ENCODE results near the gene PTPRT.
"Not testable (repeated sequence)": the region's sequence is repeated elsewhere in the genome, so short reads cannot be mapped to it uniquely, and the experiment has no call there.

Gene PTPRT

DNA sequence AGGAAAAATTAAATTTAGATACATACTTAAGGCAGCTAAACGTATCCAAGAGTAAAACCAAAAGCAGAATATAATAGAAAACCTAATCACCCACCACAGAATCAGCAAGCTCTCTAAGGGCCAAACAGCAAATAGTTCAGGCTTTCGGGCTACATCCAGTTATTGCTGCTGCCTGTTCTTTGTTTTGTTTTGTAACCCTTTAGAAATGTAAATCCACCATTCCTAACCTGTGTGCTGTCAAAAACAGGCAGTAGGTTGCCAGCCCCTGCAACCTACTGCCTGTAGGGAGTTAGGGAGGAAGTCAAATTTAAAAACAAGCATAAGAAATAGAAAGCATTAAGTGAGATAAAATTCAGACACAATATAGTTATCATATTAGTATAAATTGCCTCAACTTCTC, 225.9 kb downstream of the PTPRT start:
- DNase-seq, result no peak

- no peak for DNase-seq
Measured at GRCh38 chr20:42961771-42962170, 227.9 kb downstream of the PTPRT start.

GRCh38 chr20:42959996-42960395, 229.7 kb downstream of the PTPRT start:
- no peak for DNase-seq

DNA sequence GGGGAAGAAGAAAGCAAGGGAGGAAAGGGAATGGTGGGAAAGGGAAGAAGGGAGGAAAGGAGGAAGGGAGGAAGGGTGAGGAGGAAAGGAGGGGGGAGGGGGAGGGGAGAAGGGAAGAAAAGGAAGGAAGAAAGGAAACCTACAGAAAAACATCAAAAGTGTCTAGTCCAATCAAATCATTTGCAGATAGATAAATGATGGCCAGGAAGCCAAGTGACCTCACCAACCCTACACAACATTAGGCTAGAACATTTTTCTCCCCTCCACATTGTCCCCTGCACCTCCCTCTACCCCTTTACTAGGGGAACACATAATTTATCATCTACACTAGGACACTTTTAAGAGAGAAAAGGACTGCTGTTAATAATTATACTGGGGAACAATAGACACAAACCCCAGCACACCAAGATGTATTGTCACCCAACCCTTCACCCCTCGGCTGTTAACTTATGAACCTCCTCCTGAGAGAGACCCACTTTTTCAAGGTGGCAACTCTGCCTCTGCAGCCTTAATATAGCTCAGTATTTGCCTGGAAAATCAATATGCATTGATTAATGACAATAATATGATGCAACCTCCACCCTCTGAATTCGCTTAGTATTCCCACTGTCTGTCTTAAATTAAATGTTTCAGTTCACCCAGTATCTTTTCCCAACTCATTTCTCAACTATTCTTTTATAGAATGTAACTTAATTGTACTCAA, 231.2 kb downstream of the PTPRT start:
- DNase-seq, result no peak

- DNase-seq, result no peak
Measured at GRCh38 chr20:42957704-42958095, 232.0 kb downstream of the PTPRT start.

DNA sequence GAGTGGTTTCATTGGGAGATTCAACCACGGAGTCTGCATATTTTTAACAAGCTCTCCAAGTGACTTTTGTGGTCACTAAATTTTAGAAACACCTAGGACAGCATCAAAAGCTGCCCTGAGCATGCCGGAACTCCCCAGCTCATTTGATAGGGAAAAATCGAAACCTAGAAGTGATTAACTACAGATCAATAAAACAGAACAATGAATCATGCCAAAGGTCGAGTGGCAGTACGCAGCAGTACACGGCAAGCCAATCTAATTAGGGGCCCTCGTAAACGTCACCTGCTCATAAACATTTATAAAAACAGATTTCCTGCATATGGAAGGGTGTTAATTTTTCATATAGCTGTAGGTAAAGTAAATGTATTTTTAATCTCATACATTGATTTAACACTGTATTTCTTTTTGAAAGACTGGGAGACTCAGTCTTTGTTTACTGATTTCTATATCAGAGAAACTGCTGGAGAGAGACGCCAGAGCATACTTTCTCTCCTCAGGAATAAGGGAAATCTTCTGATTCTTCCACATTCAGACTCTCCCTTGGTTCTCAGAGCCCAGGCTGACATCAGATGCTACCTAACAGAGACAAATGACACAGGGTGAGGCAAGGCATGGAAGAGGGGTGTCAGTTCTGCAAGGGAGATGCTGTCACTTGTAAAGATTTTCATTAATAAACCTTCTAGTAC, 232.5 kb downstream of the PTPRT start:
- no peak for DNase-seq

GRCh38 chr20:42955713-42956112, 234.0 kb downstream of the PTPRT start:
- no peak for DNase-seq

DNA sequence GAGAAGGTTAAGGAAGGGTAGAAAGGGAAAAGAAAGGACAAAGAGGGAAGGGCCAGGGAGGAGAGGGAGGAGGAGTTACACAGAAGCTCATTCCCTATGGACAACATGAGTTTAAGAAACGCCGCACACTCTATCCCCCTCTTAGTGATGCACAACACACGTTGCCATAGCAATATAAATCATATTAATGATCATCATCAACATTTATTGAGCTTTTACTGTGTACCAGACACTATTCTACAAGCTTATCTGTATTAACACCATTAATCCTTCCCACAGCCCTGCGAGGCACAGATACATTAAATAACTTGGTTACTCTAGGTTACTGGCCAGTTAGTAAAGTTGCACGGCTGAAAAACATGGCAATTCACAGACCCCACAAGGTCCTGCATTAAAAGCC, 234.8 kb downstream of the PTPRT start:
- DNase-seq, result no peak

DNA sequence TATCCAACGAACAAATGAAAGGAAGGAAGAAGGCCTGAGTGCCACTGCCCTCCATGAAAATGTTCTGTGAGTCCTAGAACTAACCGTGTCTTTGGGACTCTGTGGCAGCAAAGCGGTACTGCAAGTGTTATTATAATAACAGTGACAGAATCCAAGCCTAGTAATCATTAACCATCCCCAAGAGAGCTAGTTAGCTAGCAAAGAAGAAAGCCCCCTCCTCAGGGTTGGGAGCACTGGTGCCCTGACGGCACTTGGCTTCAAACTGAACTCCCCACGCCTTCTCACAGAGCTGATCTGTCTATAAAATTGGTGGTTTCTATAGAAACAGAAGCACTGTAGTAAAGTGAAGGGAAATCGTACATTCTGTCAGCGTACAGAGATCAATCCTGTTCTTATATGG, 239.8 kb downstream of the PTPRT start:
- DNase-seq, result no peak

DNA sequence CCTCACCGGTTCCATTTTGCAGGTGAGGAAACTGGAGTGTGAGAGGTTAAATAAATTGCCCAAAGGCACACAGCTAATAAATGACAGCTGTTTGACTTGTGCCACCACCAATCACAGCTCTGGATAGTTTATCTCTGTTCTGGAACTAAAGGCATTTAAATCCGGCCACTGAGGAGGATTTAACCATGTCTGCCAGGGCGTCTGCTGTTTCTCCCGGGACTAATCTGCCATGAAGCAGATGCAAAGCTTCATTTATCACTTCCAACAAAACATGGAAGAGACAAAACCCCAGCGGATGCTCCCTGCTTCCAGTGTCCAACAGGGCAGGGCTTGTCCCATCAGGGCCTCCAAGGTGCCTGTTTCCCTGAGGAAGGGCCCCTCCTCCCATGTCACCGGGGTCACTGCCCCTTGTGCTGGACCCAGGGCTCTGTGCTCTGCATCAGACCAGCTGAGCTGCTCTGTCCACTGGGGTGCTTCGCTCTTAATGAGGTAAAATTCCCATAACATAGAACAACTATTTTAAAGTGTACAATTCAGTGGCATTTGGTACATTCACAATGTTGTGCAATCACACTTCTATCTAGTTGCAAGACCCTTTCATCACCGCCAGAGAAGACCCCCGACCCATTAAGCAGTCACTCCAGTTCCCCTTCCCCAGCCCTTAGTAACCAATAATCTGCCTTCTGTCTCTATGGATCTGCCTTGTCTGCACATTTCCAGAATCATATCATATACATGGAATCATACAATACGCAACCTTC, 244.3 kb downstream of the PTPRT start:
- DNase-seq, result no peak

DNA sequence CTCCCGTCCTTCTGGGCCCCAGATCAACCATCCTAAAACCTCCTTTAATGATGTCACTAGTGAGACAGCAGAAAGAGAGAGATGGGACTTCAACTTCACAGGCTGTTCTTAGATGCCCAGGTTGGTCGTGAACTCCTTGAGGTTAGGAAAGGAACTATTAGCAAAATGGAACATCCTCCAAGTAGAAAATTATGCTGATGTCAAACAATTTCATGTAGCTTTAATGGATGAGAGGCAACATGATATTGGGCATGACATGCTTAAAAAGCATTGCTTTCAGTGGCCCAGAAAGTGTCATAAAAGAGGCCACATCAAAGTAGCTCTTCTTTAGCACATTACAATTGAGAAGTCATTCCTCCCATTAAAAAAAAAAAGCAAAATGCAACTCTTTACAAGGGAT, 248.1 kb downstream of the PTPRT start:
- DNase-seq, result no peak

- no peak for DNase-seq
Measured at GRCh38 chr20:42938441-42939205, 251.1 kb downstream of the PTPRT start.

GRCh38 chr20:42936482-42936881, 253.2 kb downstream of the PTPRT start:
- no peak for DNase-seq

GRCh38 chr20:42924215-42924614, 265.5 kb downstream of the PTPRT start:
- DNase-seq, result no peak

- DNase-seq, result no peak
Measured at GRCh38 chr20:42923348-42923918, 266.3 kb downstream of the PTPRT start.

GRCh38 chr20:42920776-42921175, 268.9 kb downstream of the PTPRT start:
- DNase-seq, result no peak

GRCh38 chr20:42919316-42919715, 270.4 kb downstream of the PTPRT start:
- DNase-seq, result no peak

- DNase-seq, result no peak
Measured at GRCh38 chr20:42915081-42915480, 274.6 kb downstream of the PTPRT start.

- no peak for DNase-seq
Measured at GRCh38 chr20:42914302-42914701, 275.4 kb downstream of the PTPRT start.

DNA sequence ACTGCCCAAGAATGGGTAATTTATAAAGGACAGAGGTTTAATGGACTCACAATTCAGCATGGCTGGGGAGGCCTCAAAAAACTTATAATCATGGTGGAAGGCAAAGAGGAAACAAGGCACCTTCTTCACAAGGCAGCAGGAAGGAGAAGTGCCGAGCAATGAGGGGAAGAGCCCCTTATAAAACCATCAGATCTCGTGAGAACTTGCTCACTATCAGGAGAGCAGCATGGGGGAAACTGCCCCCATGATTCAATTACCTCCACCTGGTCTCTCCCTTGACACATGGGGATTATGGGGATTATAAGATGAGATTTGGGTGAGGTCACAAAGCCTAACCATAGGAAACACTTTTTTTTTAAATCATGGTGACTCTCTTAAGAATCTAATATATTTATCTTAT, 278.9 kb downstream of the PTPRT start:
- not testable (repeated sequence) for DNase-seq

DNA sequence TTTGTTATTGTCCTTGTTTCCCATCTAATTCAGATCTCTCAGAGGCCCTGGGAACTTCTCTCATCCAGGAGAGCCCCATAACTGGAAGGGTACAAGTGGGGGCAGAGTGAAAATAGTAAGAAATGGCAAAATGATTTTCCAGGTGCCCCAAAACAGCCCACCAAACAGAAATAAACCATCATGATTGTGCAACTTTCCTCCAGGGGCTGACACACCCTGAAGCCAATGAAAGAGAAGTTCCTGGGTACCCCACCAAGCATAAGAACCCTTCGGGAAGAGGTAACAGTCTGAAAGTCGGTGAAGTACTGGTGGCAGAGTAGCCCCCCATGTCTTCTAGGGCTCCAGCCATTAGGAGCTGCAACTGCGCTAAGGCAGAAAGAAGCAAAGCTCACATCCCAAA, 282.0 kb downstream of the PTPRT start:
- DNase-seq, result no peak

DNA sequence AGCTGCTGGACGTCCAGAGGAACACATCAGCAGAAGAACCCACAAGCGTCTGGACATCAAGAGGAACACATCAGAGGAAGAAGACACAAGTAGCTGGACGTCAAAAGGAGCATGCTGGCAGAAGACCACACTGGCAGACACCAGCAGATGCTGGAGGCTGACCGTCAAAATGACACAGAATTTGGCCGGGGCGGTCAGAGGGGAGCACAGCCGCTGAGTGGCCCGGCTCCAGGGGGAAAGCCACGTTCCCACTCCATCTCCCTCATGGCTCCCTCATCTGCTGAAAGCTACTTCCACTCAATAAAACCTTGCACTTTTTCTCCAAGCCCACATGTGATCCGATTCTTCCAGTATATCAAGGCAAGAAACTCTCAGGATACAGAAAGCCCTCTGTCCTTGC, 283.6 kb downstream of the PTPRT start:
- DNase-seq, result no peak

DNA sequence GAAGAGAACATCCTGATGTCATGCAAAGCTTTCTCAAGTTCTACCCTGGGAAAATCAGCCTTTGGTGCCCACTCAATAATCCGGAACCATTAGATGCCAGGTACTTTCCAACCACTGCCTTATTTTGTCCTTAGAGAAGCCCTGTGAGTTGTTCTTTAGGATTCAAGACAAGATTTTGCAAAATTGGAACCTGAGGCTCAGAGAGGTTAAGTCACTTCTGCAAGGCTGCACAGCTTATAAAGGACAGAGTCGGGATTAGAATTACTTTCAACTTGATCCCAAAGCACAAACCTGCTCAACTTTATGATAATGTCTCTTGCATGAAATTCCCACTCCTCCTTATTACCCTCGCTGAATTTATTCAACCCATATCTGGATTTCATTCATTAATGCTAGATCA, 287.2 kb downstream of the PTPRT start:
- no peak for DNase-seq

Measured in left hindlimb (tissue), 1 donor.